ENCODE data around the gene PEAK1.
"Not testable (repeated sequence)": the region's sequence is repeated elsewhere in the genome, so short reads cannot be mapped to it uniquely, and the experiment has no call there.

The PEAK1 gene

GRCh38 chr15:77178411-77178810 lies 241.5 kb downstream of the PEAK1 start:
- DNase-seq (ENCODE audit: low read depth in 2 of 2): no peak

- not testable (repeated sequence) for DNase-seq (ENCODE audit: low read depth in 2 of 2)
Observed at GRCh38 chr15:77176148-77176547, 243.8 kb downstream of the PEAK1 start.

GRCh38 chr15:77173487-77173886 lies 246.4 kb downstream of the PEAK1 start:
- DNase-seq (ENCODE audit: low read depth in 2 of 2): no peak

GRCh38 chr15:77171221-77171967 lies 248.5 kb downstream of the PEAK1 start:
- DNase-seq (ENCODE audit: low read depth in 2 of 2): no peak

- no peak for DNase-seq (ENCODE audit: low read depth in 2 of 2)
Observed at GRCh38 chr15:77168616-77169015, 251.3 kb downstream of the PEAK1 start.

- DNase-seq (ENCODE audit: low read depth in 2 of 2): no peak
Observed at GRCh38 chr15:77168141-77168540, 251.8 kb downstream of the PEAK1 start.

GRCh38 chr15:77167406-77167805 lies 252.5 kb downstream of the PEAK1 start:
- no peak for DNase-seq (ENCODE audit: low read depth in 2 of 2)

- DNase-seq (ENCODE audit: low read depth in 2 of 2): no peak
Observed at GRCh38 chr15:77163781-77164384, 256.0 kb downstream of the PEAK1 start.

- no peak for DNase-seq (ENCODE audit: low read depth in 2 of 2)
Observed at GRCh38 chr15:77162872-77163633, 256.9 kb downstream of the PEAK1 start.

- no peak for DNase-seq (ENCODE audit: low read depth in 2 of 2)
Observed at GRCh38 chr15:77160562-77161478, 259.1 kb downstream of the PEAK1 start.

GRCh38 chr15:77156000-77156399 lies 263.9 kb downstream of the PEAK1 start:
- not testable (repeated sequence) for DNase-seq (ENCODE audit: low read depth in 2 of 2)

GRCh38 chr15:77148191-77148590 lies 271.7 kb downstream of the PEAK1 start:
- DNase-seq (ENCODE audit: low read depth in 2 of 2): no peak

GRCh38 chr15:77145370-77145769 lies 274.5 kb downstream of the PEAK1 start:
- DNase-seq (ENCODE audit: low read depth in 2 of 2): no peak

- no peak for DNase-seq (ENCODE audit: low read depth in 2 of 2)
Observed at GRCh38 chr15:77144492-77145070, 275.3 kb downstream of the PEAK1 start.

- DNase-seq (ENCODE audit: low read depth in 2 of 2): no peak
Observed at GRCh38 chr15:77144026-77144425, 275.9 kb downstream of the PEAK1 start.

GRCh38 chr15:77143616-77144015 lies 276.3 kb downstream of the PEAK1 start:
- no peak for DNase-seq (ENCODE audit: low read depth in 2 of 2)

- DNase-seq (ENCODE audit: low read depth in 2 of 2): no peak
Observed at GRCh38 chr15:77143191-77143590, 276.7 kb downstream of the PEAK1 start.

- DNase-seq (ENCODE audit: low read depth in 2 of 2): no peak
Observed at GRCh38 chr15:77140220-77140619, 279.7 kb downstream of the PEAK1 start.

- DNase-seq (ENCODE audit: low read depth in 2 of 2): no peak
Observed at GRCh38 chr15:77139312-77139711, 280.6 kb downstream of the PEAK1 start.

GRCh38 chr15:77138167-77138522 lies 281.8 kb downstream of the PEAK1 start:
- DNase-seq (ENCODE audit: low read depth in 2 of 2): no peak

- DNase-seq (ENCODE audit: low read depth in 2 of 2): no peak
Observed at GRCh38 chr15:77135181-77135580, 284.7 kb downstream of the PEAK1 start.

Measured in stimulated activated CD4-positive, alpha-beta T cell treated with anti-CD3 and anti-CD28 coated beads, Interleukin-15, amount 100 ng/mL, for 48 hours (primary cell).